ENCODE results near the gene SIRPA.

Gene SIRPA

DNA sequence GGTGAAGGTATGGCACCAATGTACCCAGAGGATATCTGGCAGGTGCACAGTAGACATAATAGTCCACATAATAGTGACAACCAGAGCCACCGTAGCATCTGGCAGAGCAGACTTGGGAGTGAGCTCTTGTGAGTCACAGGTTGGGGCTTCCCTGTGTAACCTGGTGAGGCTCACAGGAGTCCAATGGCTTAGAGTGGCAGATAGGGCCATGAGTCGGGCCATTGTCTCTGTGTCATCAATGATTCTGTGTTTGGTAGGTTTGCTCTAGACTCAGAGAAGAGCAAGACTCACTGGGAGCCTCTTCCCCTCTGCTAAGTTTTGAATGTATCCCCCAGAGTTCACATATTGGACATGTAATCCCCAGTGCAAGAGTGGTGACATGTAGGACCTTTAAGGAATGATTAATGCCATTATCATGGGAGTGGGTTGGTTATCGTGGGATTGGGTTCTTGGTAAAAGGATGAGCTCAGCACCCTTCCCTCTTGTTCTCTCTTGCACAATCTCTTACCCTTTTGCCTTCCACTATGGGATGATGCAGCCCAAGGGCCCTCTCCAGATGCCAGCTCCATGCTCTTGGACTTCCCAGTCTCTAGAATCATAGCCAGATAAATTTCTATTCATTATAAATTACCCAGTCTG lies 22.6 kb upstream of the SIRPA start:
- H3K79me2 ChIP-seq (ENCODE audit: control insufficient read depth, low read length), result no peaks in the 10 kb centered on the region
- H3K36me3 ChIP-seq (ENCODE audit: control insufficient read depth, low read length), result no peaks in the 10 kb centered on the region
- no peak for TF ChIP-seq EZH2phosphoT487 (IDR thresholded peaks at IDR 0.05; ENCODE audit: borderline replicate concordance, low read length)
- TF ChIP-seq, protein P1, sequence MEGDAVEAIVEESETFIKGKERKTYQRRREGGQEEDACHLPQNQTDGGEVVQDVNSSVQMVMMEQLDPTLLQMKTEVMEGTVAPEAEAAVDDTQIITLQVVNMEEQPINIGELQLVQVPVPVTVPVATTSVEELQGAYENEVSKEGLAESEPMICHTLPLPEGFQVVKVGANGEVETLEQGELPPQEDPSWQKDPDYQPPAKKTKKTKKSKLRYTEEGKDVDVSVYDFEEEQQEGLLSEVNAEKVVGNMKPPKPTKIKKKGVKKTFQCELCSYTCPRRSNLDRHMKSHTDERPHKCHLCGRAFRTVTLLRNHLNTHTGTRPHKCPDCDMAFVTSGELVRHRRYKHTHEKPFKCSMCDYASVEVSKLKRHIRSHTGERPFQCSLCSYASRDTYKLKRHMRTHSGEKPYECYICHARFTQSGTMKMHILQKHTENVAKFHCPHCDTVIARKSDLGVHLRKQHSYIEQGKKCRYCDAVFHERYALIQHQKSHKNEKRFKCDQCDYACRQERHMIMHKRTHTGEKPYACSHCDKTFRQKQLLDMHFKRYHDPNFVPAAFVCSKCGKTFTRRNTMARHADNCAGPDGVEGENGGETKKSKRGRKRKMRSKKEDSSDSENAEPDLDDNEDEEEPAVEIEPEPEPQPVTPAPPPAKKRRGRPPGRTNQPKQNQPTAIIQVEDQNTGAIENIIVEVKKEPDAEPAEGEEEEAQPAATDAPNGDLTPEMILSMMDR (IDR thresholded peaks at IDR 0.05; ENCODE audit: low read depth, low read length, poor library complexity, severe bottlenecking), result no peak
- no peaks in the 10 kb centered on the region for H3F3A ChIP-seq (ENCODE audit: control insufficient read depth, insufficient read depth)
- H3K4me3 ChIP-seq (ENCODE audit: low read length), result no peak overlapping the region
- no peak overlapping the region for H3K4me2 ChIP-seq (ENCODE audit: low read length)
- no peak overlapping the region for H3K27ac ChIP-seq (ENCODE audit: low read depth, low read length)
- H3K9me3 ChIP-seq (ENCODE audit: control insufficient read depth, insufficient read depth, low read length), result no peaks in the 10 kb centered on the region
- H3K4me1 ChIP-seq (ENCODE audit: control insufficient read depth, low read length), result peaks cover 23% of the 10 kb centered on the region
- peaks cover 10% of the 10 kb centered on the region for H4K20me1 ChIP-seq (ENCODE audit: control insufficient read depth, insufficient read depth, low read depth, low read length)
- H3K9me2 ChIP-seq (replicated peaks; ENCODE audit: control insufficient read depth, low read length), result no peaks in the 10 kb centered on the region
- peaks cover 44% of the 10 kb centered on the region for H3K27me3 ChIP-seq (ENCODE audit: control insufficient read depth, low read length)

DNA sequence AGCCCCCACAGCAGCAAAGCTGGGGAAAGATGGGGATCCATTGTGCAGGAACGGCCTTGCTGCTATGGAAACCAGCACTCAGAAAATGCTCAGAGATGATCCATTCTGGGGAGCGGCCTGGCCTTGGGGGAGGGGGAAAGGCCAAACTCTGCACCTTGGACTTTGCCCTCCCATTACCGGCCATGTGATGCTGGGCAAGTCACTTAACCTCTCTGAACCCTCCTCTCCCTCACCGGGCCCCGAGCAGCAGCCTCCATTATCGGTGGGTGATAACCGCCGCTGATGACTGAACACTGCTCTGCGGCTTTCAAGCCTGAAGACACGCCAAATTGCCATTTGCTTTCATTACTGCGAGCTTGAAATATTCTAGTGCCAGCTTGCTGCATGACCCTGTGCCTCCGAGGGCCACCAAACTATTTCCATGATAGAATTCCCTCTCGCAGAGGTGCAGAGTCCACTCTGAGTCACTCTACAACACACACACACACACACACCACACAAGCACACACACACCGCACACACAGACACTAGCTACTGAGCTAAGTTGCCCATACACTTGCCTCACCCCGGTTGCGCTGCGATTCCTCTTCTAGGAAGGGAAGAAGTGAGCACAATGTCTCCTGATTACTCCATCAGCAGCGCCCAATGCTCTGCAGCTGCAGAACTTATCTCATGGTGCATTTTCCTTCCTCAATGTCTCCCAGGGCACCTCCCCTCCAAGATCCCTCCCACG lies 20.6 kb upstream of the SIRPA start:
- Histone ChIP-seq H3K27ac (ENCODE audit: low read depth, low read length) (no peak overlapping the region), H3K27me3 (ENCODE audit: control insufficient read depth, low read length) (peaks cover 33% of the 10 kb centered on the region), H3K4me2 (ENCODE audit: low read length) (no peak overlapping the region), H3K4me3 (ENCODE audit: low read length) (no peak overlapping the region), H3F3A (ENCODE audit: control insufficient read depth, insufficient read depth) (no peaks in the 10 kb centered on the region), H3K36me3 (ENCODE audit: control insufficient read depth, low read length) (no peaks in the 10 kb centered on the region), H3K4me1 (ENCODE audit: control insufficient read depth, low read length) (peaks cover 29% of the 10 kb centered on the region), H4K20me1 (ENCODE audit: control insufficient read depth, insufficient read depth, low read depth, low read length) (peaks cover 6% of the 10 kb centered on the region), H3K9me2 (replicated peaks; ENCODE audit: control insufficient read depth, low read length) (no peaks in the 10 kb centered on the region), H3K9me3 (ENCODE audit: control insufficient read depth, insufficient read depth, low read length) (no peaks in the 10 kb centered on the region), H3K79me2 (ENCODE audit: control insufficient read depth, low read length) (no peaks in the 10 kb centered on the region)
- TF ChIP-seq, protein P1 (IDR thresholded peaks at IDR 0.05; ENCODE audit: low read depth, low read length, poor library complexity, severe bottlenecking), result no peak
- no peak for TF ChIP-seq EZH2phosphoT487 (IDR thresholded peaks at IDR 0.05; ENCODE audit: borderline replicate concordance, low read length)

DNA sequence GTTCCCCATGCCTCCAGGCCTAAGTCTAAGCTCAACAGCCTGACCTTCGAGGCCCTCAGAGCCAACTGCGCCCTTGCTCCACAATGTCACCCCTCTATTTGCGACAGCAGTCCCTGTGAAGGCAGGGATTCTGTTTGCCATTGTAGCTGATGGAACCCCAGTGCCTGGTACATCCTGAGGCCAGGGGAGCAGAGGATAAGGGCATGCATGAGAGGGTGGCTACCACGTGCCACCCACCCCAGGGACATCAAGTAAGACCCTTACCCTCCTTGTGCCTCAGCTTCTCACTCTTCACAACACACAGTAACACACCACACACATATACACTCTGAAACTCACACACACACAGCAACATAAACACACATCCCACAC lies 20.0 kb upstream of the SIRPA start:
- Histone ChIP-seq H3K4me2 (ENCODE audit: low read length) (no peak overlapping the region), H3K9me2 (replicated peaks; ENCODE audit: control insufficient read depth, low read length) (no peaks in the 10 kb centered on the region), H3K9me3 (ENCODE audit: control insufficient read depth, insufficient read depth, low read length) (no peaks in the 10 kb centered on the region), H3K27ac (ENCODE audit: low read depth, low read length) (no peak overlapping the region), H4K20me1 (ENCODE audit: control insufficient read depth, insufficient read depth, low read depth, low read length) (peaks cover 6% of the 10 kb centered on the region), H3K79me2 (ENCODE audit: control insufficient read depth, low read length) (no peaks in the 10 kb centered on the region), H3K36me3 (ENCODE audit: control insufficient read depth, low read length) (no peaks in the 10 kb centered on the region), H3K4me3 (ENCODE audit: low read length) (no peak overlapping the region), H3K4me1 (ENCODE audit: control insufficient read depth, low read length) (peaks cover 24% of the 10 kb centered on the region), H3K27me3 (ENCODE audit: control insufficient read depth, low read length) (peaks cover 34% of the 10 kb centered on the region), H3F3A (ENCODE audit: control insufficient read depth, insufficient read depth) (no peaks in the 10 kb centered on the region)
- TF ChIP-seq, protein P1 (IDR thresholded peaks at IDR 0.05; ENCODE audit: low read depth, low read length, poor library complexity, severe bottlenecking), result no peak
- TF ChIP-seq EZH2phosphoT487 (IDR thresholded peaks at IDR 0.05; ENCODE audit: borderline replicate concordance, low read length), result no peak
